K562 (cell line): ENCODE data around the gene QKI. TPM values are rescaled to one million over a fixed set of nuclear protein-coding genes. Genes with fewer than 3 reads are reported as not detected.

ENCODE experiments used
- ARHGAP35 ChIP-seq: fragments of 450-650 bp; IDR thresholded peaks from 2 replicates; pipeline ENCODE4 v1.6.1; 2018; ENCODE audit not compliant: partially characterized antibody
- ARID3B ChIP-seq: fragments of 250-450 bp; sonication (Bioruptor Pico); IDR thresholded peaks from 2 replicates; pipeline ENCODE4 v1.4.0; 2020; ENCODE audit warnings: borderline replicate concordance
- ARID4B ChIP-seq: sonication (generic); formaldehyde crosslinking; IDR thresholded peaks from 2 replicates; pipeline ENCODE4 v1.8.0; 2022; ENCODE audit warnings: mild to moderate bottlenecking, missing genetic modification reagents
- CCNT2 ChIP-seq: IDR thresholded peaks from 2 replicates; pipeline ENCODE4 v1.6.1; 2011; ENCODE audit warnings: borderline replicate concordance, low read depth, mild to moderate bottlenecking, moderate library complexity, mixed read lengths, low read length; ENCODE audit not compliant: insufficient read length; ENCODE audit errors: extremely low read depth
- CHD2 ChIP-seq: IDR thresholded peaks from 2 replicates; pipeline ENCODE4 v1.6.1; 2011; ENCODE audit warnings: low read depth, low read length
- COPS2 ChIP-seq: fragments of 450-650 bp; conservative IDR thresholded peaks from 2 replicates; pipeline ENCODE4 v1.6.1; 2016; ENCODE audit warnings: mild to moderate bottlenecking, moderate library complexity
- CREM ChIP-seq: IDR thresholded peaks from 2 replicates; pipeline ENCODE4 v1.6.1; 2014; ENCODE audit warnings: antibody characterized with exemption, low read depth
- ERF ChIP-seq: fragments of 450-650 bp; formaldehyde crosslinking; IDR thresholded peaks from 2 replicates; pipeline ENCODE4 v1.4.0; 2020; ENCODE audit warnings: mild to moderate bottlenecking, mixed read lengths
- LCOR ChIP-seq: sonication (generic); formaldehyde crosslinking; IDR thresholded peaks from 2 replicates; pipeline ENCODE4 v1.8.0; 2022; ENCODE audit warnings: mild to moderate bottlenecking, missing genetic modification reagents
- POLR2H ChIP-seq: IDR thresholded peaks from 2 replicates; pipeline ENCODE4 v1.6.1; 2016; ENCODE audit warnings: missing genetic modification characterization, low read depth, mild to moderate bottlenecking, control low read depth, missing compliant biosample characterization, moderate library complexity
- SAP30 ChIP-seq: fragments of 200-600 bp; sonication (generic); IDR thresholded peaks from 2 replicates; pipeline ENCODE4 v1.6.1; 2012; ENCODE audit warnings: borderline replicate concordance, low read depth, mild to moderate bottlenecking, moderate library complexity, low read length, control low read depth, inconsistent platforms; ENCODE audit not compliant: insufficient read depth, poor library complexity, severe bottlenecking
- TAF1 ChIP-seq: IDR thresholded peaks from 2 replicates; pipeline ENCODE4 v1.6.1; 2011; ENCODE audit warnings: mild to moderate bottlenecking, low read length, moderate library complexity; ENCODE audit not compliant: insufficient read depth, control insufficient read depth, severe bottlenecking; ENCODE audit errors: extremely low read depth
- TGIF2 ChIP-seq: sonication (generic); formaldehyde crosslinking; IDR thresholded peaks from 2 replicates; pipeline ENCODE4 v1.8.1; 2022; ENCODE audit warnings: mild to moderate bottlenecking, missing genetic modification reagents, moderate library complexity
- THAP12 ChIP-seq: fragments of 250-450 bp; sonication (Bioruptor Pico); IDR thresholded peaks from 2 replicates; pipeline ENCODE4 v1.9.0; 2021; ENCODE audit warnings: mild to moderate bottlenecking, inconsistent platforms
- ZNF639 ChIP-seq, 2 experiments: fragments of 200-800 bp in 1 of 2; sonication (Bioruptor generic) in 1 of 2; sonication (generic) in 1 of 2; formaldehyde crosslinking in 1 of 2; IDR thresholded peaks in 1 of 2; conservative IDR thresholded peaks in 1 of 2; 2 replicates each; pipeline versions ENCODE4 v1.5.0 to v1.6.1; 2016 to 2020; ENCODE audit warnings: missing compliant biosample characterization in 1 of 2, missing genetic modification characterization in 1 of 2, missing genetic modification reagents in 1 of 2
- polyA plus RNA-seq, 8 experiments: library from polyadenylated mRNA; depleted of rRNA in 4 of 8; stranded (reverse) in 5 of 8; unstranded in 3 of 8; fragments of >200 nt; fragmentation: Nextera tagmentation in 2 of 8; fragmentation: Illumina TruSeq in 1 of 8; extraction: Ambion mirVana in 2 of 8; extraction: Trizol in 1 of 8; gene quantifications; 2 replicates each; pipeline versions ENCODE4 v1.2.1 to v1.2.3, GENCODE V29; 2011 to 2014; ENCODE audit warnings: inconsistent platforms in 1 of 8, missing spikeins in 1 of 8
- total RNA-seq, 7 experiments: library from RNA; depleted of rRNA in 6 of 7; stranded (reverse); fragments of >200 nt in 6 of 7; fragmentation: Illumina TruSeq in 2 of 7; extraction: Trizol in 2 of 7; gene quantifications; 2 replicates each; pipeline versions ENCODE4 v1.2.1 to v1.2.3, GENCODE V29; 2011 to 2021; ENCODE audit warnings: low replicate concordance in 1 of 7

QKI gene
- total and polyA plus RNA-seq, 9 of the 15 experiments (the other 6 are each of a cell fraction or from before 2014, with no cell fraction given): 20.4 to 215 (median 123) TPM

GRCh38 chr6:163414117-163414945 is at the start of gene QKI (continued):
- TF ChIP-seq THAP12 (peak; percentile 91), CHD2 (peak; percentile 16; the same call in 1 of the 2 replicates), CCNT2 (peak; percentile 55), ARID3B (no peak), TGIF2 (CRISPR knock-in tag) (0 out of 2 replicates have a peak, but pooled peaks have one; percentile 22), POLR2H (tag) (peak; percentile 71; the same call in 1 of the 2 replicates), ARHGAP35 (no peak), SAP30 (peak; percentile 42), ZNF639 (CRISPR knock-in tag; conservative IDR thresholded peaks at IDR 0.05 in 1 of 2, IDR thresholded peaks at IDR 0.05 in 1 of 2) (peak in 1 of 2 experiments; percentile 92; a peak in 2 of 4 replicates), TAF1 (peak; percentile 91), LCOR (CRISPR knock-in tag) (no peak), COPS2 (no peak), ERF (CRISPR knock-in tag) (peak; percentile 81; the same call in 1 of the 2 replicates), ARID4B (CRISPR knock-in tag) (0 out of 2 replicates have a peak, but pooled peaks have one; percentile 48), CREM (peak; percentile 30; the same call in 1 of the 2 replicates)
